ENCODE results near the gene JMJD7. TPM values are rescaled to one million over a fixed set of nuclear protein-coding genes. Genes with fewer than 3 reads are reported as not detected.

Gene JMJD7
- total RNA-seq, 1 donor from 2014 or later = 16.3 TPM

- no peak for DNase-seq (ENCODE audit: low spot score)
Observed at GRCh38 chr15:41854443-41854842, 26.6 kb downstream of the JMJD7 start.

GRCh38 chr15:41855261-41855961 lies 27.5 kb downstream of the JMJD7 start:
- intact Hi-C loops (cut with DNase I) = no loop called here
- DNase-seq (ENCODE audit: low spot score) = no peak

More at GRCh38 chr15:41854443-41854842, 26.6 kb downstream of the JMJD7 start:
- intact Hi-C loops (cut with DNase I) = no loop called here

GRCh38 chr15:41856262-41856661 lies 28.4 kb downstream of the JMJD7 start:
- intact Hi-C loops (cut with DNase I) = no loop called here
- DNase-seq (ENCODE audit: low spot score) = no peak

- intact Hi-C loops (cut with DNase I) = no loop called here
- no peak for DNase-seq (ENCODE audit: low spot score)
Observed at GRCh38 chr15:41856716-41857115, 28.8 kb downstream of the JMJD7 start.

- intact Hi-C loops (cut with DNase I) = no loop called here
- DNase-seq (ENCODE audit: low spot score) = no peak
Observed at GRCh38 chr15:41857316-41857715, 29.4 kb downstream of the JMJD7 start.

GRCh38 chr15:41858756-41859155 lies 30.9 kb downstream of the JMJD7 start:
- intact Hi-C loops (cut with DNase I) = no loop called here
- no peak for DNase-seq (ENCODE audit: low spot score)

- no peak for DNase-seq (ENCODE audit: low spot score)
- intact Hi-C loops (cut with DNase I) = no loop called here
Observed at GRCh38 chr15:41860049-41860828, 32.3 kb downstream of the JMJD7 start.

- intact Hi-C loops (cut with DNase I) = no loop called here
- DNase-seq (ENCODE audit: low spot score) = no peak
Observed at GRCh38 chr15:41861736-41862356, 34.0 kb downstream of the JMJD7 start.

- intact Hi-C loops (cut with DNase I) = no loop called here
- no peak for DNase-seq (ENCODE audit: low spot score)
Observed at GRCh38 chr15:41862515-41863116, 34.7 kb downstream of the JMJD7 start.

GRCh38 chr15:41865490-41866055 lies 37.7 kb downstream of the JMJD7 start:
- no peak for DNase-seq (ENCODE audit: low spot score)

GRCh38 chr15:41866263-41866703 lies 38.4 kb downstream of the JMJD7 start:
- DNase-seq (ENCODE audit: low spot score) = no peak

More at GRCh38 chr15:41865490-41866055, 37.7 kb downstream of the JMJD7 start:
- intact Hi-C loops (cut with DNase I) = no loop called here

GRCh38 chr15:41866872-41867579 lies 39.1 kb downstream of the JMJD7 start:
- intact Hi-C loops (cut with DNase I) = no loop called here
- DNase-seq (ENCODE audit: low spot score) = no peak

More at GRCh38 chr15:41866263-41866703, 38.4 kb downstream of the JMJD7 start:
- intact Hi-C loops (cut with DNase I) = no loop called here

- intact Hi-C loops (cut with DNase I) = no loop called here
- DNase-seq (ENCODE audit: low spot score) = no peak
Observed at GRCh38 chr15:41868321-41868720, 40.4 kb downstream of the JMJD7 start.

- intact Hi-C loops (cut with DNase I) = no loop called here
- no peak for DNase-seq (ENCODE audit: low spot score)
Observed at GRCh38 chr15:41869770-41870688, 42.1 kb downstream of the JMJD7 start.

GRCh38 chr15:41870689-41871081 lies 42.8 kb downstream of the JMJD7 start:
- DNase-seq (ENCODE audit: low spot score) = no peak
- intact Hi-C loops (cut with DNase I) = no loop called here

GRCh38 chr15:41871175-41871905 lies 43.4 kb downstream of the JMJD7 start:
- intact Hi-C loops (cut with DNase I) = no loop called here
- no peak for DNase-seq (ENCODE audit: low spot score)

- intact Hi-C loops (cut with DNase I) = no loop called here
- DNase-seq (ENCODE audit: low spot score) = no peak
Observed at GRCh38 chr15:41872166-41872747, 44.4 kb downstream of the JMJD7 start.
